Natural killer cell treated with Interleukin-12 subunit alpha and Interleukin-12 subunit beta and Interleukin-15 and Interleukin-18, amount 100 ng/mL, for 72 hours (primary cell): ENCODE results near the gene ANKRD29. TPM values are rescaled to one million over a fixed set of nuclear protein-coding genes. Genes with fewer than 3 reads are reported as not detected.

ENCODE experiments used
- ATAC-seq, 2 donors: fragments of 150-1000 bp; cut with Tn5 transposase in 1 of 2; sonication (Bioruptor Pico), chemical (Tn5 transposase) in 1 of 2; 2 replicates each; pipeline ENCODE4 v1.10.0; 2021
- DNase-seq: peaks from one replicate; pipeline ENCODE4 v3.0.0; 2022; ENCODE audit warnings: low spot score
- H3K27ac Mint-ChIP-seq, 2 donors: 1 replicate in 1 of 2; 2 replicates in 1 of 2; pipeline ENCODE4 v1.8.0; 2022; ENCODE audit warnings: mixed read lengths in 2 of 2, mild to moderate bottlenecking in 1 of 2, moderate library complexity in 1 of 2
- H3K27me3 Mint-ChIP-seq, 2 donors: 1 replicate in 1 of 2; 2 replicates in 1 of 2; pipeline ENCODE4 v1.8.0; 2022; ENCODE audit warnings: mixed read lengths in 2 of 2
- H3K36me3 Mint-ChIP-seq: one replicate; pipeline ENCODE4 v1.8.0; 2022; ENCODE audit warnings: mixed read lengths
- H3K4me1 Mint-ChIP-seq, 2 donors: 1 replicate in 1 of 2; 2 replicates in 1 of 2; pipeline ENCODE4 v1.8.0; 2022; ENCODE audit warnings: low read depth in 2 of 2, mixed read lengths in 2 of 2, mild to moderate bottlenecking in 1 of 2
- H3K4me3 Mint-ChIP-seq: one replicate; pipeline ENCODE4 v1.8.0; 2022; ENCODE audit warnings: mixed read lengths
- H3K9me3 Mint-ChIP-seq: 2 replicates; pipeline ENCODE4 v1.8.0; 2022; ENCODE audit warnings: mixed read lengths
- total RNA-seq, 2 donors: library from RNA; stranded (reverse); gene quantifications; one replicate each; pipeline ENCODE4 v1.2.3, GENCODE V29; 2022

Gene ANKRD29
- total RNA-seq, 2 donors from 2014 or later = not detected

DNA sequence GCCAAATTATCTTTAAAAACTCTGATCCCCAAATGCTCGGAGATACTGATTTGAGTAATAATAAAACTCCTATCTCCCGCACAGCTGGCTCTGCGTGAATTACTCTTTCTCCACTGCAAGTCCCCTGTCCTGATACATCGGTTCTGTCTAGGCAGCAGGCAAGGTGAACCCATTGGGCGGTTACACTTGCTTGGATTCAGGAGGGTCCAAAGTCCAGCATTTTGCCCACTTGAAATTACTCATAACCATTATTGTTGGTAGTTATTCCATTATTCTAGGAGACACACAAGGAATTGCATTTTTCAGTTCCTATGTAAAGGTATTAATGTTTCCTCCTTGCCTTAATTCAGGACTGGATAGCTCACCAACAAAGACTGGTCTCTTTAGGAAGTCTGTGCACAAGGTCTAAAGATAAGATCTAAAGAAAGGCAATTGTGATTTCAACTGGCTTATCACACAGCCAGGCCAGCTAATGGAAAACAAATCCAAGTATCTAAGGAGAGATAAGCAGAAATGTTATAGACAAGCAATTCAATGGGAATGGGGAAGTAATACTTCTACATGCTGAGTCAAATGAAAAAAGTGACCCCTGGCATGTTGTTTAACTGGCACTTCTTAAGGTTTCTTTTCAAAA, 53.2 kb downstream of the ANKRD29 start:
- peaks cover 0 to 2% of the 10 kb centered on the region in 2 donors for H3K27me3 Mint-ChIP-seq

DNA sequence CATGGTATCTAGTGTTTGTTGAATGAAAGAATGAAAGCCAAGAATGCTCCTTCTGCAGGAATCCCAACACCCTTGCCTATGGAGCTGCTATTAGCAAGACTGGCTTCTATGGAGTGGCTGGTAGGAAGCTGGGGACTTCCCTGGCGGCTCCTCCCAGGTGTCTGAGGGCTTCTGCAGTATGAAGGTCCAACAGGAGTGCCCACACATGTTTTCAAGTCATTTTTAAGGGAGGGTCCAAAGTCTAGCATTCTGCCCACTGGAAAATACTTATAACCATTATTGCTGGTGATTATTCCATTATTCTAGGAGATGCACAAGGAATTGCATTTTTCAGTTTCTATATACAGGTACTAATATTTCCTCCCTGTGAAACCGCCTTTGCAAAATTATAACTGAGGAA, 54.5 kb downstream of the ANKRD29 start:
- Mint-ChIP-seq H3K27me3 (peaks cover 0 to 5% of the 10 kb centered on the region in 2 donors), H3K9me3 (no peaks in the 10 kb centered on the region), H3K36me3 (no peaks in the 10 kb centered on the region), H3K27ac (no peak overlapping the region), H3K4me3 (no peak overlapping the region), H3K4me1 (no peaks in the 10 kb centered on the region)
- DNase-seq (no peak), ATAC-seq (no peak)

More for the DNA sequence above, 53.2 kb downstream of the ANKRD29 start:
- H3K4me3 Mint-ChIP-seq = no peak overlapping the region
- no peaks in the 10 kb centered on the region for H3K36me3 Mint-ChIP-seq
- H3K4me1 Mint-ChIP-seq = no peaks in the 10 kb centered on the region
- no peak overlapping the region for H3K27ac Mint-ChIP-seq
- ATAC-seq (no peak), DNase-seq (no peak)
- H3K9me3 Mint-ChIP-seq = no peaks in the 10 kb centered on the region

DNA sequence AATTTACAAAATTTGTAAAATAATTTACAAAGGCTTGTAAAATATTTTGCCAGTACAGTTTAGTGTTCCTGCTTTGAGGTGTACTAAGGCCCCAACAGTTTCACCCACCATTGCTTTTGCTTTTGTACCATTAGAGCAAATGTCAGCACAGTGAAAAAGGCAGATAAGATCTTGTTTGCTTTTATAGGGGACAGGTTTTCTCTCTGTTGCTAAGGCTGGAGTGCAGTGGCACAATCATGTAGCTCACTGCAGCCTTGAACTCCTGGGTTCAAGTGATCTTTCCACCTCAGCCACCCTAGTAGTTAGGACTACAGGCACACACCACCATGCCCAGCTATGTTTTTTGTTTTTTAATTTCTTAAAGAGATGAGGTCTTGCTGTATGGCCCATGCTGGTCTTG, 56.8 kb downstream of the ANKRD29 start:
- no peaks in the 10 kb centered on the region for H3K9me3 Mint-ChIP-seq
- ATAC-seq (no peak), DNase-seq (no peak)
- no peaks in the 10 kb centered on the region for H3K4me1 Mint-ChIP-seq
- H3K27me3 Mint-ChIP-seq = peaks cover 0 to 3% of the 10 kb centered on the region in 2 donors
- no peak overlapping the region for H3K27ac Mint-ChIP-seq
- H3K4me3 Mint-ChIP-seq = no peak overlapping the region
- H3K36me3 Mint-ChIP-seq = no peaks in the 10 kb centered on the region

DNA sequence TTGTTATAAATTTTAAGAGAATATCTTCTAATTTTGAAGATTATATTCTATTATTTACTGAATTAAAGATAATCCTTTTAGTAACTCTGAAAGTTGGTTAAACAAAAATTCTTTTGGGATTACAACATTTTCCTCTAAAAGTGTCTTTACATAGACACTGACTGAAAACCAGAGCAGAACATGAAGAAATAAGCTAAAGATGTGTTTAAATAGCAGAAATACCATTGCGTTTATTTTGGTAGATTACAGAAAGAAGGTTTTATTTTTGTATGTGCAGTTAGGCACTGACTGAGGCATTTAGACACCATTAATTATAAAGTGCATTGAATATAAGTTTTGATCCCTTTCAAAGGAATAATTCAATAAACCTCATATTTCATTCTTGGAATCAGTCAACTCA, 62.9 kb downstream of the ANKRD29 start:
- no peak overlapping the region for H3K4me3 Mint-ChIP-seq
- H3K9me3 Mint-ChIP-seq = no peaks in the 10 kb centered on the region
- H3K36me3 Mint-ChIP-seq = no peaks in the 10 kb centered on the region
- no peak for DNase-seq
- H3K4me1 Mint-ChIP-seq = no peaks in the 10 kb centered on the region
- ATAC-seq = no peak
- H3K27me3 Mint-ChIP-seq = peaks cover 0 to 11% of the 10 kb centered on the region in 2 donors
- H3K27ac Mint-ChIP-seq = no peak overlapping the region

DNA sequence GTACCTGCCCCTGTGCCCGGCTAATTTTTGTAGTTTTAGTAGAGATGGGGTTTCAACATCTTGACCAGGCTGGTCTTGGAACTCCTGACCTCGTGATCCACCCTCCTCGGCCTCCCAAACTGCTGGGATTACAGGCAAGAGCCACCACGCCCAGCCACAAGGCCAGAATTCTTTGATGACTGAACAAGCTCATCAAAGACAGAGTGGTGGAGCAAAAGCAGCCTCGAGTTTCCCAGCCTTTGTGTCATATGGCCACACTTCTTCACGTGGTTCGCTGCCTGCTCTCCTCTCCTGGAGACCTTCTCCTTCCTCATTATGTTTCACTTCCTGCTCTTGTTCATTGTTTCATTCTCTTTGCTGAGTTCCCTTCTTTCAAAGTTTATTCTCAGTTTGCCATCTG, 66.5 kb downstream of the ANKRD29 start:
- no peak for ATAC-seq

DNA sequence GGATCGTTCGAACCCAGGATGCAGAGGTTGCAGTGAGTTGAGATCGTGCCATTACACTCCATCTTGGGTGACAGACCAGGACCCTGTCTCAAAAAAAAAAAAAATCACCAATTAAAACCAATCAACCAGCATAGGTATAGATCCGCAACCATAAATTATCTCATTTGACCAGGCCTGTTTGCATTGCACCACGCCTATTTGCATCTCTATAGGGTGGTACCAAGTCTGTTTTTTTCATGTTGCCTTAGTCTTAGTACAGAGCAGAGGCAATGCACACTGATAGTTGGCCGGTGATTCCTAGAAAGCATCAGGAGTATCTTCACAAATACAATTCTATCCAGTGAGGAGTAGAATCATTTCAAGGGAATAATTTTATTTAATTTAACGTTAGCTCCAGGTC, 67.1 kb downstream of the ANKRD29 start:
- DNase-seq = no peak
- Mint-ChIP-seq H3K9me3 (no peaks in the 10 kb centered on the region), H3K4me3 (no peak overlapping the region), H3K36me3 (no peaks in the 10 kb centered on the region), H3K27me3 (peaks cover 0 to 10% of the 10 kb centered on the region in 2 donors), H3K27ac (no peak overlapping the region), H3K4me1 (peaks cover 8 to 9% of the 10 kb centered on the region in 2 donors)
- no peak for ATAC-seq

More for the DNA sequence above, 66.5 kb downstream of the ANKRD29 start:
- Mint-ChIP-seq H3K4me3 (no peak overlapping the region), H3K4me1 (peaks cover 8 to 9% of the 10 kb centered on the region in 2 donors), H3K27me3 (peaks cover 0 to 10% of the 10 kb centered on the region in 2 donors), H3K9me3 (no peaks in the 10 kb centered on the region), H3K27ac (peak overlapping the region in 1 of 2 donors; percentile 50), H3K36me3 (no peaks in the 10 kb centered on the region)
- no peak for DNase-seq

DNA sequence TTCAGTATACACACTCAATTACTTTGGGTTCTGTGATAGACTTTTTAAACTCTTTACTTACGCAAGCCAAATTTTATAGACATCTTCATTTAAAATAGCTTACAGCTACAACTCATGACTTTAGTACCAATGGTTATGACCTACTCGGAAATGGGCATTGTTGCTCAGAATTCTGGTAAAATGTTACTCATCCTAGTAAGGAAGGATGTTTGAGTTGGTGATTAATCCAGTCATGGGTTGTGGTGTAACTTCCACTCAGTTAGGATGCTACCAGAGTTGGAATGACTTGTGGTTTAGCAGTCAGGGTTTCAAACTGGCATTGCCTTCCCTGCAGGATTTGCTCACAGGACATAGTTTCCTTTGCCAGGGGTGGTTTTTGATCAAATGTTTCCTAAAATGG, 69.0 kb downstream of the ANKRD29 start:
- peak overlapping the region; percentile 60 for H3K4me3 Mint-ChIP-seq
- H3K27me3 Mint-ChIP-seq = peaks cover 0 to 10% of the 10 kb centered on the region in 2 donors
- ATAC-seq (peak; percentile 68 to 81), DNase-seq (no peak)
- peaks cover 8 to 9% of the 10 kb centered on the region in 2 donors for H3K4me1 Mint-ChIP-seq
- H3K9me3 Mint-ChIP-seq = no peaks in the 10 kb centered on the region
- no peaks in the 10 kb centered on the region for H3K36me3 Mint-ChIP-seq
- H3K27ac Mint-ChIP-seq = peak overlapping the region; percentile 71 to 73

DNA sequence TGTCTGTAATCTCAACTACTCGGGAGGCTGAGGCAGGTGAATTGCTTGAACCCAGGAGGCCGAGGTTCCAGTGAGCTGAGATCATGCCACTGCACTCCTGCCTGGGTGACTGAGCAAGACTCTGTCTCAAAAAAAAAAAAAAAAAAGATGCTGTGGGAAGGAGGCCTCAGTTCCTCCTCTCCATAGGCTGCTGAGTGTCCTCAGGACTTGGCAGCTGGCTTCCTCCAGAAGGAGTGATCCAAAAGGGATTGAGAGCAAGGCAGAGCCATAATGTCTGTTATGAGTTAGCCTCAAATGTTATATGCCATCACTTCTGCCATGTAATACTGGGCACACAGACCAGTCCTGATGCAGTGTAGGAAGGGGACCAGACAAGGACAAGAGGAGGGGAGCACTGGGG, 69.8 kb downstream of the ANKRD29 start:
- ATAC-seq (no peak), DNase-seq (no peak)
- peaks cover 8 to 9% of the 10 kb centered on the region in 2 donors for H3K4me1 Mint-ChIP-seq
- H3K27me3 Mint-ChIP-seq = peaks cover 0 to 10% of the 10 kb centered on the region in 2 donors
- no peaks in the 10 kb centered on the region for H3K9me3 Mint-ChIP-seq
- H3K36me3 Mint-ChIP-seq = no peaks in the 10 kb centered on the region
- H3K27ac Mint-ChIP-seq = peak overlapping the region; percentile 59 to 73
- no peak overlapping the region for H3K4me3 Mint-ChIP-seq

DNA sequence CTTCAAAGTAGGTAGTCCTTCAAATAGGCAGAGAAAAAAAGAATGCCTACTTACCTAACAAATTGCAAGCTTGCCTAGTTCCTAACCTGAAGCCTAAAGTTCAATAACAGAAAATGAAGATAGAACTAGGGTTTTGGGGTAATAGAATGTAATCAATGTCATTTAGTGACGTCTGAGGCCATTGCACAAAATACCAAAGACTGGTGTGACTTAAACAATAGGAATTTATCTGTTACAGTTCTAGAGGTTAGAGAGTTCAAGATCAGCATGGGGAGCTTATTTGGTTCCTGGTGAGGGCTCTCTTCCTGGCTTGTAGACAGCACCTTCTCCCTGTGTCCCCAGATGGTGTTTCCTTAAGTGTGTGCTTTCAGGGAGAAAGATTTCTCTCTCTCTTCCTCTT, 71.7 kb downstream of the ANKRD29 start:
- no peaks in the 10 kb centered on the region for H3K36me3 Mint-ChIP-seq
- ATAC-seq = no peak
- H3K27me3 Mint-ChIP-seq = peaks cover 0 to 2% of the 10 kb centered on the region in 2 donors
- no peak overlapping the region for H3K4me3 Mint-ChIP-seq
- H3K4me1 Mint-ChIP-seq = peaks cover 14 to 16% of the 10 kb centered on the region in 2 donors
- no peaks in the 10 kb centered on the region for H3K9me3 Mint-ChIP-seq
- no peak overlapping the region for H3K27ac Mint-ChIP-seq
- no peak for DNase-seq

DNA sequence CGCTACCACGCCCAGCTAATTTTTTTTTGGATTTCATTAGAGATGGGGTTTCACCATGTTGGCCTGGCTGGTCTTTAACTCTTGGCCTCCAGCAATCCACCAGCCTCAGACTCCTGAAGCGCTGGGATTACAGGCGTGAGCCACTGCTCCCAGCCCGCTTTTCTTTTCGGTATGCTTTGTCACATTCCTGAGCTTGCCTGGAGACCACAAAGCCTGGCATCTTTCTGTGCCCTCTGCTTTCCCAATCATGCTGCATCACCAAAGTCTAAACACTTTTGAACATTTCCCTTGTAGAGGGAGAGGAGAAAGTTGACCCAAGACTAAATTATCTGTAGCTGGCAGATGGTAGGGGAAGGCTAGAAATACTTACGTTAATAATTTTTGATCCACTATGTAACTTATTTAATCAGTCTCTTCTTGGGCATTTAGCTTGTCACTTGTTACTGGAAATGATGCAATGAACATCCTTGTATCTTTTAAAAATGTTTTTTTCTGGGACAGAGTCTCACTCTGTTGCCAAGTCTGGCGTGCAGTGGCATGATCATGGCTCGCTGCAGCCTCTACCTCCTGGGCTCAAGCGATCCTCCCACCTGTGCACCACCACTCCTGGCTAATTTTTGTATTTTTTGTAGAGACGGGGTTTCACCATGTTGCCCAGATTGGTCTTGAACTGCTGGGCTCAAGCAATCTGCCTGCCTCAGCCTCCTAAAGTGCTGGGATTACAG, 73.7 kb downstream of the ANKRD29 start:
- Mint-ChIP-seq H3K27ac (no peak overlapping the region), H3K4me1 (peaks cover 19 to 26% of the 10 kb centered on the region in 2 donors), H3K36me3 (peaks cover 5% of the 10 kb centered on the region), H3K4me3 (no peak overlapping the region), H3K9me3 (no peaks in the 10 kb centered on the region), H3K27me3 (peaks cover 0 to 2% of the 10 kb centered on the region in 2 donors)
- DNase-seq (no peak), ATAC-seq (no peak)

DNA sequence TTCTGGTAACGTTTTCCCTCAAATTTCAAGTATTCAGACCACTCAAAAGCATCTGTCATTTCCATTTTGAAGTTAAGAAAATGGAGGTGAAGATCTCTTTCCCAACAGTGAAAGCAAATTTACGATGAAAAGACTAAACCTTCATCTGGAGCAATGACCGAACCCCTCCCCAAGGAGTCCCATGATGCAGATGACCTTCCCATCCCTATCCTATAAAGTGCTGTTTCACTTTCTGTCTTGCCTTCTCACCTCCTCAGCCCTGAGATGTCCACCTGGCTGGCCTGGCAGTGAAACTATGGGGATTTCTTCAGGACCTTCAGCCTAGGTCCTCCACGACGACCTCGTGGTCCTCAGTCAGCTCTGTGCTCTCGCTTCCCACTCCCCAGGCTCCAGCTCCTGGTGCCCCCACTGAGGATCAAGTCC, 75.5 kb downstream of the ANKRD29 start:
- Mint-ChIP-seq H3K4me1 (peaks cover 21 to 30% of the 10 kb centered on the region in 2 donors), H3K36me3 (peaks cover 5% of the 10 kb centered on the region), H3K27me3 (no peaks in the 10 kb centered on the region), H3K4me3 (peak overlapping the region; percentile 97), H3K9me3 (no peaks in the 10 kb centered on the region), H3K27ac (peak overlapping the region; percentile 87 to 97)
- ATAC-seq (no peak), DNase-seq (no peak)

DNA sequence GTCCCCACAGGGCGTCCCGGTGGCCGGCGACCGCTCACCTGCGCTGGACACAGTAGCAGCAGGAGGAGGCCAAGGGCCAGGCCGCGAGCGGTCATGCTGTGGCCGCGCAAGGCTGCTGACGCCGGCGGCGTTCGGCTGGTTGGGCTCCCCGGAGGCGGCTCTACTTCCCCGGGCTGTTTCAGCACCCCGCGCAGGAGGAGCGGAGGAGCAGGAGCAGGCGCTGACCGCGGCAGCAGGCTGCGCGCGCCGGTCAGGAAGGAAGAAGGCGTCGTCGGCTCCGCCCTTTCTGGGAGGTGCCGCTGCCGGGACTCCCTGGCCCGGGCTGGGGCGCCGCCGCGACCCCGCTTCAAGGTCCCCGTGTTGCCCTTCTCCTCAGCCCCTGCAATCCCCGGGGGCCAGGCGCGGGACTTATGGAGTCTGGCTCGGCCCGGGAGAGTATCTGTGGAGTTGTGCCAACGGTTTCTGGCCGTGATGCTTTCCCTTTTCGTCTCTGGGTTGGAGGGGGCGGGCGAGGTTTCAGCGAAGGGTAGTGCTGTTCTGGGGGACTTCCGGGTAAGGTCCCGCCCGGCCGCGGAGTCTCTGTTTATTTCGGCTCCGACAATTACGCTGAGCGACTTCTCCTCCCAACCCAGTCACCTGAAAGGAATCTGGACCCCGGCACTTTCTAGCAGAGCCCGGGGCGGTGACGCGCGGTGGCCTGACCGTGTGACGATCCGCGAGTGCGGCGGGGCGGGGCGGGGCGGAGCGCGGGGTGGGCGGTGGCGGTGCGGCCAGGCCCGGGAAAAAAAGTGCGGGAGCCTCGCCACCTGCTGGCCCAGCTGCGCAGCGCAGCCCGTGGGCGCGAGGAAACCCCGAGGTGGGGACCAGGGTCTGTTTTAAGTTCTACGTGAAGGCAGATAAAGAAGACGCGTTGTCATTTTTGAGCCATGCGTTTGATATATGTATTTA, 76.2 kb downstream of the ANKRD29 start, which contains the start of gene NPC1:
NPC1 (minus strand) TSS at position 258 of the 948 bp plus-strand sequence; CDS start at position 95, 163 bp downstream.
- no peaks in the 10 kb centered on the region for H3K9me3 Mint-ChIP-seq
- peaks cover 26 to 38% of the 10 kb centered on the region in 2 donors for H3K4me1 Mint-ChIP-seq
- peak; percentile 96 for DNase-seq
- peak within 1 kb of the TSS; percentile 97 for H3K4me3 Mint-ChIP-seq
- ATAC-seq = peak; percentile 95 to 96
- H3K27me3 Mint-ChIP-seq = no peaks in the 10 kb centered on the region
- peak within 1 kb of the TSS; percentile 87 to 97 for H3K27ac Mint-ChIP-seq
- peaks cover 5% of the 10 kb centered on the region for H3K36me3 Mint-ChIP-seq

DNA sequence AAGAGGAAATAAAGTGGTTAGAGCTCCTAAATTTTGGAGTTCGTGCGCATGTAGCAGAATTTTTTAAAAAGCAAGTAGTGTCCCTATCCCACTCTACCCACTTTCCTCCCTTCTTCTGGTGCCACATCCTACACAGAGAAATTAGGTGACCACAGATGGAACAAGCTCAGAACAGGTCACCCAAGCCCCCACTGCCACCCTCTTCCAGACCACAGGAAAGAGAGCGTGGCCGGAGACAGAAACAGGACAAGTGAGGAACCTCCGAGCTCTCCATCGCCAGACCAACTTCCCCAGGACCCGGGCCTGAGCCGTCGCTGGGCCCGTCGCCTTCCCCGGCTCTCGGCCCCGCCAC, 76.8 kb downstream of the ANKRD29 start:
- no peak for DNase-seq
- Mint-ChIP-seq H3K4me1 (peaks cover 33 to 44% of the 10 kb centered on the region in 2 donors), H3K36me3 (peaks cover 5% of the 10 kb centered on the region), H3K4me3 (peak overlapping the region; percentile 97), H3K27ac (peak overlapping the region; percentile 87 to 97), H3K27me3 (no peaks in the 10 kb centered on the region), H3K9me3 (no peaks in the 10 kb centered on the region)
- ATAC-seq = no peak
